HepG2 (cell line): ENCODE results near the gene STRN3.

Experiments
- ASH2L ChIP-seq: fragments of 300-600, 200-600 bp; sonication (generic); IDR thresholded peaks from 2 replicates; pipeline ENCODE4 v1.7.0; 2017; ENCODE audit warnings: low read depth, mild to moderate bottlenecking, moderate library complexity, mixed read lengths, low read length; ENCODE audit not compliant: insufficient read length
- CAMTA2 ChIP-seq: sonication (generic); formaldehyde crosslinking; IDR thresholded peaks from 2 replicates; pipeline ENCODE4 v1.4.0; 2020; ENCODE audit warnings: mild to moderate bottlenecking, missing genetic modification reagents, borderline replicate concordance
- FOXP1 ChIP-seq, 2 experiments: fragments of 450-650 bp in 1 of 2; IDR thresholded peaks; 2 replicates each; pipeline ENCODE4 v1.6.1; 2017 to 2018; ENCODE audit warnings: antibody characterized with exemption in 1 of 2
- ZBTB1 ChIP-seq: sonication (generic); formaldehyde crosslinking; IDR thresholded peaks from 2 replicates; pipeline ENCODE4 v1.4.0; 2020; ENCODE audit warnings: missing genetic modification reagents, borderline replicate concordance
- ZFP36 ChIP-seq: fragments of 150-350 bp; IDR thresholded peaks from 2 replicates; pipeline ENCODE4 v1.6.1; 2018; ENCODE audit warnings: borderline replicate concordance, low read length, low read depth; ENCODE audit not compliant: partially characterized antibody
- ZNF747 ChIP-seq: sonication (generic); formaldehyde crosslinking; IDR thresholded peaks from 2 replicates; pipeline ENCODE4 v1.8.1; 2023; ENCODE audit warnings: missing genetic modification reagents, mild to moderate bottlenecking, borderline replicate concordance

- TF ChIP-seq ZFP36 (no peak), FOXP1 (IDR thresholded peaks at IDR 0.05) (no peak), FOXP1 (CRISPR knock-in tag; IDR thresholded peaks at IDR 0.05) (no peak), ASH2L (no peak), ZNF747 (no peak), ZBTB1 (no peak), CAMTA2 (CRISPR knock-in tag) (no peak)
Observed at GRCh38 chr14:31018057-31018645, 8.0 kb downstream of the STRN3 start.
